ENCODE measurements around the gene WRAP73. TPM values are rescaled to one million over a fixed set of nuclear protein-coding genes. Genes with fewer than 3 reads are reported as not detected.
"Not testable (repeated sequence)": the region's sequence is repeated elsewhere in the genome, so short reads cannot be mapped to it uniquely, and the experiment has no call there.

The WRAP73 gene
- total RNA-seq, 1 donor from 2014 or later = 20.5 TPM

GRCh38 chr1:3585940-3586568 is 63.8 kb downstream of the WRAP73 start:
- Mint-ChIP-seq H3K4me1 (ENCODE audit: unreplicated experiment) (peaks cover 15% of the 10 kb centered on the region), H3K36me3 (ENCODE audit: unreplicated experiment) (peaks cover 3% of the 10 kb centered on the region), H3K27me3 (ENCODE audit: unreplicated experiment) (no peaks in the 10 kb centered on the region), H3K4me3 (ENCODE audit: unreplicated experiment) (no peak overlapping the region), H3K27ac (ENCODE audit: unreplicated experiment) (no peak overlapping the region), H3K9me3 (ENCODE audit: unreplicated experiment) (no peaks in the 10 kb centered on the region)
- TF ChIP-seq CTCF (IDR thresholded peaks at IDR 0.05) = no peak
- no peak for DNase-seq (ENCODE audit: extremely low spot score, unreplicated experiment)

GRCh38 chr1:3585353-3585868 is 64.5 kb downstream of the WRAP73 start:
- not testable (repeated sequence) for H3K9me3 Mint-ChIP-seq (ENCODE audit: unreplicated experiment); DNase-seq (ENCODE audit: extremely low spot score, unreplicated experiment); H3K27ac Mint-ChIP-seq (ENCODE audit: unreplicated experiment); H3K27me3 Mint-ChIP-seq (ENCODE audit: unreplicated experiment); H3K36me3 Mint-ChIP-seq (ENCODE audit: unreplicated experiment); H3K4me3 Mint-ChIP-seq (ENCODE audit: unreplicated experiment)
- H3K4me1 Mint-ChIP-seq (ENCODE audit: unreplicated experiment) = peaks cover 11% of the 10 kb centered on the region

GRCh38 chr1:3584915-3585314 is 65.0 kb downstream of the WRAP73 start:
- no peak for DNase-seq (ENCODE audit: extremely low spot score, unreplicated experiment)
- peaks cover 3% of the 10 kb centered on the region for H3K36me3 Mint-ChIP-seq (ENCODE audit: unreplicated experiment)
- no peak overlapping the region for H3K4me3 Mint-ChIP-seq (ENCODE audit: unreplicated experiment)
- H3K27me3 Mint-ChIP-seq (ENCODE audit: unreplicated experiment) = no peaks in the 10 kb centered on the region
- no peak for TF ChIP-seq CTCF (IDR thresholded peaks at IDR 0.05)
- H3K9me3 Mint-ChIP-seq (ENCODE audit: unreplicated experiment) = no peaks in the 10 kb centered on the region
- no peak overlapping the region for H3K27ac Mint-ChIP-seq (ENCODE audit: unreplicated experiment)
- peaks cover 6% of the 10 kb centered on the region for H3K4me1 Mint-ChIP-seq (ENCODE audit: unreplicated experiment)

GRCh38 chr1:3583751-3584150 is 66.2 kb downstream of the WRAP73 start:
- not testable (repeated sequence) for H3K27ac Mint-ChIP-seq (ENCODE audit: unreplicated experiment); H3K4me1 Mint-ChIP-seq (ENCODE audit: unreplicated experiment); H3K9me3 Mint-ChIP-seq (ENCODE audit: unreplicated experiment); H3K27me3 Mint-ChIP-seq (ENCODE audit: unreplicated experiment); H3K36me3 Mint-ChIP-seq (ENCODE audit: unreplicated experiment); DNase-seq (ENCODE audit: extremely low spot score, unreplicated experiment); H3K4me3 Mint-ChIP-seq (ENCODE audit: unreplicated experiment)

- peaks cover 2% of the 10 kb centered on the region for H3K4me1 Mint-ChIP-seq (ENCODE audit: unreplicated experiment)
- H3K27me3 Mint-ChIP-seq (ENCODE audit: unreplicated experiment) = no peaks in the 10 kb centered on the region
- H3K4me3 Mint-ChIP-seq (ENCODE audit: unreplicated experiment) = no peak overlapping the region
- TF ChIP-seq CTCF (IDR thresholded peaks at IDR 0.05) = no peak
- no peaks in the 10 kb centered on the region for H3K9me3 Mint-ChIP-seq (ENCODE audit: unreplicated experiment)
- no peak for DNase-seq (ENCODE audit: extremely low spot score, unreplicated experiment)
- no peak overlapping the region for H3K27ac Mint-ChIP-seq (ENCODE audit: unreplicated experiment)
- H3K36me3 Mint-ChIP-seq (ENCODE audit: unreplicated experiment) = peaks cover 3% of the 10 kb centered on the region
Observed at GRCh38 chr1:3581296-3582036, 68.4 kb downstream of the WRAP73 start.

Other genes starting within 250 kb of the WRAP73 start
- 3.2 and 4.3 TPM in 2 replicates for gene ARHGEF16, start 195.4 kb downstream of the WRAP73 start, total RNA-seq
- gene MEGF6, start 38.6 kb downstream of the WRAP73 start, total RNA-seq = 255 and 262 TPM in 2 replicates
- gene TPRG1L, start 25.1 kb downstream of the WRAP73 start, total RNA-seq = 49.1 and 49.5 TPM in 2 replicates
- gene TP73, start 2.4 kb upstream of the WRAP73 start, total RNA-seq = 0.16 and 0.24 TPM in 2 replicates
- gene CCDC27, start 102.3 kb upstream of the WRAP73 start, total RNA-seq = not detected in 2 replicates
- 0.73 and 1.3 TPM in 2 replicates for gene SMIM1, start 122.6 kb upstream of the WRAP73 start, total RNA-seq
- 52.3 and 59.5 TPM in 2 replicates for gene LRRC47, start 146.4 kb upstream of the WRAP73 start, total RNA-seq
- 35.1 and 45.4 TPM in 2 replicates for gene CEP104, start 207.1 kb upstream of the WRAP73 start, total RNA-seq
- 7.1 and 11.0 TPM in 2 replicates for gene DFFB, start 207.4 kb upstream of the WRAP73 start, total RNA-seq